ENCODE results near the gene ATXN1. TPM values are rescaled to one million over a fixed set of nuclear protein-coding genes. Genes with fewer than 3 reads are reported as not detected.

ATXN1 gene
- total and polyA plus RNA-seq, 7 donors: 1.3 to 50.9 (median 21.6) TPM

GRCh38 chr6:16783952-16784565 is 22.8 kb upstream of the ATXN1 start:
- no peaks in the 10 kb centered on the region for H3K27me3 ChIP-seq (ENCODE audit: insufficient read depth in 3 of 3, low read length in 2 of 3)
- H3K4me1 ChIP-seq: no peaks in the 10 kb centered on the region
- H3K9me3 ChIP-seq: no peaks in the 10 kb centered on the region
- 98 to 100% (median 99%) methylated on average over 2 of the region's 2 CpGs for WGBS, 3 donors
- H3K4me3 ChIP-seq: no peak overlapping the region
- no peak overlapping the region for H3K27ac ChIP-seq
- intact Hi-C loops (cut with DNase I): no loop called here
- no peak for ATAC-seq
- TF ChIP-seq, protein P1, sequence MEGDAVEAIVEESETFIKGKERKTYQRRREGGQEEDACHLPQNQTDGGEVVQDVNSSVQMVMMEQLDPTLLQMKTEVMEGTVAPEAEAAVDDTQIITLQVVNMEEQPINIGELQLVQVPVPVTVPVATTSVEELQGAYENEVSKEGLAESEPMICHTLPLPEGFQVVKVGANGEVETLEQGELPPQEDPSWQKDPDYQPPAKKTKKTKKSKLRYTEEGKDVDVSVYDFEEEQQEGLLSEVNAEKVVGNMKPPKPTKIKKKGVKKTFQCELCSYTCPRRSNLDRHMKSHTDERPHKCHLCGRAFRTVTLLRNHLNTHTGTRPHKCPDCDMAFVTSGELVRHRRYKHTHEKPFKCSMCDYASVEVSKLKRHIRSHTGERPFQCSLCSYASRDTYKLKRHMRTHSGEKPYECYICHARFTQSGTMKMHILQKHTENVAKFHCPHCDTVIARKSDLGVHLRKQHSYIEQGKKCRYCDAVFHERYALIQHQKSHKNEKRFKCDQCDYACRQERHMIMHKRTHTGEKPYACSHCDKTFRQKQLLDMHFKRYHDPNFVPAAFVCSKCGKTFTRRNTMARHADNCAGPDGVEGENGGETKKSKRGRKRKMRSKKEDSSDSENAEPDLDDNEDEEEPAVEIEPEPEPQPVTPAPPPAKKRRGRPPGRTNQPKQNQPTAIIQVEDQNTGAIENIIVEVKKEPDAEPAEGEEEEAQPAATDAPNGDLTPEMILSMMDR (IDR thresholded peaks at IDR 0.05): no peak
- no peak for DNase-seq
- no peaks in the 10 kb centered on the region for H3K36me3 ChIP-seq (ENCODE audit: insufficient read depth in 1 of 2, low read depth in 1 of 2)

DNA sequence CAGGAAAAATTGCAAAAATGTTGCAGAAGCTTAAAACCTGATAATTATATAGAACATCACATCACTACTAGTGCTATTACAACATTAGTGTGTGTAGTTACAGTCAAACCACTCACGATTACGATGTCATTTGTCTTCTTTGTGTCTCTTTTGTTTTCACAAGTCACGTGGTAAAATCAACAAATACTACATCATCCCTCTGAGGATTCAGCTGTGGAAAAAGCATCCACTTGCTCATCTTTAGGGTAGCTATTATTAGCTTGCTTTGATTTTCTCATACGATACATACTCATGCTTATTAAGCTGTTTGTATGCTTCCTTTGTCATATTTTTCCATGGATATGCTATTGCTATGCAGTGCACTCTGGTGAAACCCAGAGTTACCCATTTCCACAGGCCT is 22.2 kb upstream of the ATXN1 start:
- DNase-seq: no peak
- Histone ChIP-seq H3K4me1 (no peaks in the 10 kb centered on the region), H3K4me3 (no peak overlapping the region), H3K27ac (no peak overlapping the region), H3K9me3 (no peaks in the 10 kb centered on the region), H3K36me3 (ENCODE audit: insufficient read depth in 1 of 2, low read depth in 1 of 2) (no peaks in the 10 kb centered on the region), H3K27me3 (ENCODE audit: insufficient read depth in 3 of 3, low read length in 2 of 3) (no peaks in the 10 kb centered on the region)
- no peak for ATAC-seq
- intact Hi-C loops (cut with DNase I): no loop called here
- TF ChIP-seq, protein P1 (IDR thresholded peaks at IDR 0.05): no peak
- WGBS, 3 donors: 66 to 75% (median 70%) methylated on average over 4 of the region's 4 CpGs

DNA sequence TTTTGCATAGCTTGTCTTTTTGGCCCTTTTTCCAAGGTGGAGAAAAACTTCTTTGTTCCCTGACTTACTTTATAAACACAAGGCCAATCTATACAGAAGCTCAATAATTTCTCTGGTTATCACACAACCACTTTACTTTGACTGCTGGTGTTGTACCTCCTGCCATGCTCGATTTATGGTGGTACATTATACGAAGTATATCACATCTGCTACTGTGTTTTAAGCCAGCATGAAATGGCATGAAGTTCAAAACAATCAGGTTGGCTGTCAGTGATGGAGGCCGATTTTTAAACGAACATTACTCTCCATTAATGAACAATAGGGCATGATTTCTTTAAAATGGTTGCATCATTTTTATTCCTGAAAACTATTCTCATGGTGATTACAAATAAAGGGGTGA is 21.0 kb upstream of the ATXN1 start:
- 67 to 85% (median 71%) methylated on average over 4 of the region's 4 CpGs for WGBS, 3 donors

GRCh38 chr6:16781348-16782169 is 20.3 kb upstream of the ATXN1 start:
- Histone ChIP-seq H3K4me3 (no peak overlapping the region), H3K27ac (no peak overlapping the region), H3K9me3 (no peaks in the 10 kb centered on the region), H3K36me3 (ENCODE audit: insufficient read depth in 1 of 2, low read depth in 1 of 2) (no peaks in the 10 kb centered on the region), H3K27me3 (ENCODE audit: insufficient read depth in 3 of 3, low read length in 2 of 3) (no peaks in the 10 kb centered on the region), H3K4me1 (no peaks in the 10 kb centered on the region)
- peak; percentile 56 to 82 (median 72) for ATAC-seq
- intact Hi-C loops (cut with DNase I): no loop called here
- WGBS, 3 donors: 43 to 58% (median 57%) methylated on average over 8 of the region's 8 CpGs
- TF ChIP-seq, protein P1 (IDR thresholded peaks at IDR 0.05): no peak
- no peak for DNase-seq

More for the DNA sequence above, 21.0 kb upstream of the ATXN1 start:
- TF ChIP-seq, protein P1 (IDR thresholded peaks at IDR 0.05): no peak
- intact Hi-C loops (cut with DNase I): no loop called here
- no peak for DNase-seq
- no peaks in the 10 kb centered on the region for H3K4me1 ChIP-seq
- no peaks in the 10 kb centered on the region for H3K9me3 ChIP-seq
- H3K4me3 ChIP-seq: no peak overlapping the region
- no peaks in the 10 kb centered on the region for H3K27me3 ChIP-seq (ENCODE audit: insufficient read depth in 3 of 3, low read length in 2 of 3)
- ATAC-seq: no peak
- no peak overlapping the region for H3K27ac ChIP-seq
- no peaks in the 10 kb centered on the region for H3K36me3 ChIP-seq (ENCODE audit: insufficient read depth in 1 of 2, low read depth in 1 of 2)

Measured in psoas muscle (tissue), 8 donors.